Measurements from ENCODE around the gene TTC39C. TPM values are rescaled to one million over a fixed set of nuclear protein-coding genes. Genes with fewer than 3 reads are reported as not detected.

Gene TTC39C
- total RNA-seq, 1 experiment from 2014 or later = 14.8 TPM

DNA sequence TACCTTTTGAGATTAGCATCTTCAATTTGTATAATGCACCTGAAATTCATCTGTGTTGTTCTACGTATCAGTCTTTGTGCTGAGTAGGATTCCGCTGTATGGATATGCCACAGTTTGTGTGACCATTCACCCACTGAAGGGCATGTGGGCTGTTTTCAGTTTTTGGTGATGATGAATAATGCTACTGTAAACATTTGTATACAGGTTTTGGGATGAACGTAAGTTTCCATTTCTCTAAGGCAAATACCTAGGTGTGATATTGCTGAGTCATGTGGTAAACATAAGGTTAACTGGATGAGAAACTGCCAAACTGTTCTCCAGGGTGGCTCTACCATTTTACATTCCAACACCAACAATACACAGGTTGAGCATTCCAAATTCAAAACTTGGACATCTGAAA, 159.4 kb downstream of the TTC39C start:
- H3K27ac ChIP-seq (ENCODE audit: low read length) = no peak overlapping the region
- intact Hi-C loops (cut with micrococcal nuclease; ENCODE audit: unreplicated experiment) = no loop called here
- no peak overlapping the region for H3K4me3 ChIP-seq (ENCODE audit: low read depth in 2 of 2, low read length in 2 of 2)
- ChIA-PET POLR2A (no interaction called here), CTCF (no interaction called here)
- in situ Hi-C loops (cut with HindIII; ENCODE audit: low pct_unique_long_range_greater_than_20kb, low sequenced_read_pairs) = no loop called here
- TF ChIP-seq TCF7L2 (IDR thresholded peaks at IDR 0.05; ENCODE audit: low read depth, low read length) = no peak
- TF ChIP-seq POLR2AphosphoS5 (IDR thresholded peaks at IDR 0.05; ENCODE audit: low read depth, low read length) = no peak
- TF ChIP-seq, protein P1, sequence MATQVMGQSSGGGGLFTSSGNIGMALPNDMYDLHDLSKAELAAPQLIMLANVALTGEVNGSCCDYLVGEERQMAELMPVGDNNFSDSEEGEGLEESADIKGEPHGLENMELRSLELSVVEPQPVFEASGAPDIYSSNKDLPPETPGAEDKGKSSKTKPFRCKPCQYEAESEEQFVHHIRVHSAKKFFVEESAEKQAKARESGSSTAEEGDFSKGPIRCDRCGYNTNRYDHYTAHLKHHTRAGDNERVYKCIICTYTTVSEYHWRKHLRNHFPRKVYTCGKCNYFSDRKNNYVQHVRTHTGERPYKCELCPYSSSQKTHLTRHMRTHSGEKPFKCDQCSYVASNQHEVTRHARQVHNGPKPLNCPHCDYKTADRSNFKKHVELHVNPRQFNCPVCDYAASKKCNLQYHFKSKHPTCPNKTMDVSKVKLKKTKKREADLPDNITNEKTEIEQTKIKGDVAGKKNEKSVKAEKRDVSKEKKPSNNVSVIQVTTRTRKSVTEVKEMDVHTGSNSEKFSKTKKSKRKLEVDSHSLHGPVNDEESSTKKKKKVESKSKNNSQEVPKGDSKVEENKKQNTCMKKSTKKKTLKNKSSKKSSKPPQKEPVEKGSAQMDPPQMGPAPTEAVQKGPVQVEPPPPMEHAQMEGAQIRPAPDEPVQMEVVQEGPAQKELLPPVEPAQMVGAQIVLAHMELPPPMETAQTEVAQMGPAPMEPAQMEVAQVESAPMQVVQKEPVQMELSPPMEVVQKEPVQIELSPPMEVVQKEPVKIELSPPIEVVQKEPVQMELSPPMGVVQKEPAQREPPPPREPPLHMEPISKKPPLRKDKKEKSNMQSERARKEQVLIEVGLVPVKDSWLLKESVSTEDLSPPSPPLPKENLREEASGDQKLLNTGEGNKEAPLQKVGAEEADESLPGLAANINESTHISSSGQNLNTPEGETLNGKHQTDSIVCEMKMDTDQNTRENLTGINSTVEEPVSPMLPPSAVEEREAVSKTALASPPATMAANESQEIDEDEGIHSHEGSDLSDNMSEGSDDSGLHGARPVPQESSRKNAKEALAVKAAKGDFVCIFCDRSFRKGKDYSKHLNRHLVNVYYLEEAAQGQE (IDR thresholded peaks at IDR 0.05; ENCODE audit: insufficient read depth in 1 of 2, low read depth in 2 of 2, low read length in 1 of 2) = no peak
- TF ChIP-seq SIN3A (IDR thresholded peaks at IDR 0.05; ENCODE audit: borderline replicate concordance, insufficient read depth, low read depth, low read length) = no peak
- TF ChIP-seq, protein P2, sequence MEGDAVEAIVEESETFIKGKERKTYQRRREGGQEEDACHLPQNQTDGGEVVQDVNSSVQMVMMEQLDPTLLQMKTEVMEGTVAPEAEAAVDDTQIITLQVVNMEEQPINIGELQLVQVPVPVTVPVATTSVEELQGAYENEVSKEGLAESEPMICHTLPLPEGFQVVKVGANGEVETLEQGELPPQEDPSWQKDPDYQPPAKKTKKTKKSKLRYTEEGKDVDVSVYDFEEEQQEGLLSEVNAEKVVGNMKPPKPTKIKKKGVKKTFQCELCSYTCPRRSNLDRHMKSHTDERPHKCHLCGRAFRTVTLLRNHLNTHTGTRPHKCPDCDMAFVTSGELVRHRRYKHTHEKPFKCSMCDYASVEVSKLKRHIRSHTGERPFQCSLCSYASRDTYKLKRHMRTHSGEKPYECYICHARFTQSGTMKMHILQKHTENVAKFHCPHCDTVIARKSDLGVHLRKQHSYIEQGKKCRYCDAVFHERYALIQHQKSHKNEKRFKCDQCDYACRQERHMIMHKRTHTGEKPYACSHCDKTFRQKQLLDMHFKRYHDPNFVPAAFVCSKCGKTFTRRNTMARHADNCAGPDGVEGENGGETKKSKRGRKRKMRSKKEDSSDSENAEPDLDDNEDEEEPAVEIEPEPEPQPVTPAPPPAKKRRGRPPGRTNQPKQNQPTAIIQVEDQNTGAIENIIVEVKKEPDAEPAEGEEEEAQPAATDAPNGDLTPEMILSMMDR (IDR thresholded peaks at IDR 0.05) = no peak
- no peaks in the 10 kb centered on the region for H3K27me3 ChIP-seq (ENCODE audit: control insufficient read depth, insufficient read depth, low read length)
- no peaks in the 10 kb centered on the region for H3K4me1 ChIP-seq (ENCODE audit: control insufficient read depth, insufficient read depth, low read length)
- no peaks in the 10 kb centered on the region for H3K9me3 ChIP-seq (ENCODE audit: control insufficient read depth, insufficient read depth, low read depth, low read length)
- no peaks in the 10 kb centered on the region for H3K36me3 ChIP-seq (ENCODE audit: control insufficient read depth, insufficient read depth, low read length)
- BruUV-seq (replicated peaks) = no TSS peak
- DNase-seq (ENCODE audit: low read depth, low spot score) (no peak), ATAC-seq (peak; percentile 68)

DNA sequence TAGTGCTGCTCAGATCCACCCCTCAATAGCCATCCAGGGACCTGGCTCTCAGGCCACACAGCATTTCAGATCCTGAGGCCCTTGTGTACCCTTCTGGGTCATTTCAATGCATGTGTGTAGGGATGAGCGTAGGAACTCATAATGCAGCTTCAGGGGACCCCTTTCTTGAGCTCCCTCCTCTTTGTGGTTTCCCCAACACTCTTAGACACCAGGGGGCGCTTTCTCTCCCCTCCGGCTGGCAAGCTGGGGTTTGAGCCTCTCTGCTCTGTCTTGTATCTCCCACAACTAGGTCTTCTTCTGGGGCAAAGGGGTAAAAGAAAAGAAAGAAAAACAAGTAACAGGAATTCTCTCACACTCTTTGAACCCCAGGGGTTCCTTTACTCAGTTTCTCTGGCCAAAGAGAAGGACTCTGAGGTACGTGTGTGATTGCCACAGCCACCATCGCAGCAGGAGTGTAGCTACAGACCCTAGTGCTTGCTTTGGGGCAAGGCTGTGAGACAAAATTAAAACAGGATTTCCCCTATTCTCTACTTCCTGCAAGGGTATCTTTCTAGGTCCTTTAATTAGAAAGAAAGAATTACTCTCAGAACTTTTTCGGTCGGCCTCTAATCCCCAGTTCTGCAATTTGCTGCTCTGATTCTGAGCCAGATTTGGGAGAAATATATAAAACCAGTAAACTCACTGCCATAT, 162.3 kb downstream of the TTC39C start:
- intact Hi-C loops (cut with micrococcal nuclease; ENCODE audit: unreplicated experiment) = loop anchor here (5.0 kb wide), 2 partner anchors 95 to 180 kb away; no protein-coding TSS in a partner anchor
- in situ Hi-C loops (cut with HindIII; ENCODE audit: low pct_unique_long_range_greater_than_20kb, low sequenced_read_pairs) = no loop called here
- Histone ChIP-seq H3K27ac (ENCODE audit: low read length) (no peak overlapping the region), H3K9me3 (ENCODE audit: control insufficient read depth, insufficient read depth, low read depth, low read length) (no peaks in the 10 kb centered on the region), H3K4me1 (ENCODE audit: control insufficient read depth, insufficient read depth, low read length) (no peaks in the 10 kb centered on the region), H3K4me3 (ENCODE audit: low read depth in 2 of 2, low read length in 2 of 2) (no peak overlapping the region), H3K36me3 (ENCODE audit: control insufficient read depth, insufficient read depth, low read length) (no peaks in the 10 kb centered on the region), H3K27me3 (ENCODE audit: control insufficient read depth, insufficient read depth, low read length) (no peaks in the 10 kb centered on the region)
- ChIA-PET POLR2A (no interaction called here), CTCF (interaction anchor here (0.6 to 1.7 kb wide), 5 partner anchors 15 to 312 kb away, joined by 3 to 11 read pairs (median 3); no protein-coding TSS in a partner anchor)
- no TSS peak for BruUV-seq (replicated peaks)
- TF ChIP-seq, protein P1 (IDR thresholded peaks at IDR 0.05; ENCODE audit: insufficient read depth in 1 of 2, low read depth in 2 of 2, low read length in 1 of 2) = no peak
- TF ChIP-seq, protein P2 (IDR thresholded peaks at IDR 0.05) = peak; percentile 90
- no peak for DNase-seq (ENCODE audit: low read depth, low spot score)
- peak; percentile 69; the same call in 1 of the 2 replicates for ATAC-seq

Data from Panc1 (cell line).